Kidney (tissue), 14 donors: ENCODE data around the gene ARL8A. TPM values are rescaled to one million over a fixed set of nuclear protein-coding genes. Genes with fewer than 3 reads are reported as not detected.

Source experiments
- DNase-seq, 5 donors: peaks; one replicate each; pipeline ENCODE4 v3.0.0-alpha.2; 2013 to 2020
- FAIRE-seq: peaks from 2 replicates; lab custom pipeline; 2012; peaks lifted over from hg19 to GRCh38; lab: Jason Lieb, UNC
- H3K27ac ChIP-seq, 2 donors: one replicate each; pipeline ENCODE4 v1.7.0; 2013; ENCODE audit warnings: low read depth in 2 of 2, low read length in 2 of 2, inconsistent platforms in 1 of 2
- H3K27me3 ChIP-seq: one replicate; pipeline ENCODE4 v1.7.1; 2013; ENCODE audit warnings: low read length, inconsistent platforms; ENCODE audit not compliant: control insufficient read depth, insufficient read depth
- H3K36me3 ChIP-seq, 3 donors: one replicate each; pipeline versions ENCODE4 v1.7.0 to v1.7.1; 2013; ENCODE audit warnings: low read length in 3 of 3, control low read depth in 1 of 3, inconsistent platforms in 1 of 3; ENCODE audit not compliant: insufficient read depth in 3 of 3, control insufficient read depth in 2 of 3
- H3K4me1 ChIP-seq, 3 donors: one replicate each; pipeline versions ENCODE4 v1.7.0 to v1.7.1; 2013; ENCODE audit warnings: low read length in 3 of 3, inconsistent platforms in 1 of 3, low read depth in 1 of 3; ENCODE audit not compliant: control insufficient read depth in 2 of 3, insufficient read depth in 2 of 3
- H3K4me3 ChIP-seq, 3 donors: one replicate each; pipeline versions ENCODE4 v1.7.0 to v1.8.1; 2013; ENCODE audit warnings: low read length in 3 of 3, control low read depth in 1 of 3, inconsistent platforms in 1 of 3
- H3K9ac ChIP-seq, 3 donors: one replicate each; pipeline versions ENCODE4 v1.7.0 to v1.7.1; 2013; ENCODE audit warnings: low read length in 3 of 3, control low read depth in 1 of 3, inconsistent platforms in 1 of 3
- H3K9me3 ChIP-seq, 3 donors: one replicate each; pipeline versions ENCODE4 v1.7.0 to v1.7.1; 2013; ENCODE audit warnings: low read length in 3 of 3, control low read depth in 1 of 3, inconsistent platforms in 1 of 3; ENCODE audit not compliant: control insufficient read depth in 2 of 3, insufficient read depth in 1 of 3
- CTCF ChIP-seq: IDR thresholded peaks from 3 replicates; pipeline ENCODE4 v1.5.1; 2012; ENCODE audit warnings: mild to moderate bottlenecking, moderate library complexity, borderline replicate concordance; ENCODE audit not compliant: insufficient read depth; ENCODE audit errors: extremely low read depth
- intact Hi-C: fragments of 100-400 bp; cut with DNase I; formaldehyde crosslinking; loops from one replicate; pipeline ENCODE4 v1.11.1; 2022
- polyA plus RNA-seq: library from polyadenylated mRNA; stranded (reverse); fragments of 350-450 nt; fragmentation: Illumina TruSeq; extraction: RNeasy Lipid Tissue Mini Kit (QIAGEN cat#74804); gene quantifications from one replicate; pipeline ENCODE4 v1.2.3, GENCODE V29; 2014; ENCODE audit warnings: low read depth, low replicate concordance; ENCODE audit not compliant: insufficient read depth
- total RNA-seq: library from RNA; stranded (reverse); fragmentation: NEBNext Ultra II Directional; extraction: Animal tissue kit (Norgen Biotek cat#: 25700); gene quantifications from one replicate; pipeline ENCODE4 v1.2.1, GENCODE V29; 2021
- donor health status: control.
- donor health status: control.
- donor health status: control.
- donor health status: control.
- donor health status: control.
- donor health status: DM: yes; HTN: yes; CAD: no.
- donor health status: Normal renal cell carcinoma (clear cell type).

ARL8A gene
- total and polyA plus RNA-seq, 2 donors from 2014 or later: 60.8 to 72.2 TPM

GRCh38 chr1:202131956-202132821, 12.3 kb downstream of the ARL8A start:
- H3K27ac ChIP-seq: peak overlapping the region; percentile 87 to 89
- peak in 3 of 5 donors; percentile 58 to 92 (median 61) for DNase-seq
- peaks cover 5 to 25% (median 11%) of the 10 kb centered on the region in 3 donors for H3K36me3 ChIP-seq
- intact Hi-C loops: loop anchor here (5.0 kb wide), 1 partner anchor 130 kb away; no protein-coding TSS in a partner anchor
- FAIRE-seq: no peak
- TF ChIP-seq CTCF: no peak
- peak overlapping the region in 1 of 3 donors; percentile 25 for H3K4me3 ChIP-seq
- no peaks in the 10 kb centered on the region for H3K27me3 ChIP-seq
- H3K4me1 ChIP-seq: peaks cover 0 to 17% (median 17%) of the 10 kb centered on the region in 3 donors
- peak overlapping the region in 1 of 3 donors; percentile 75 for H3K9ac ChIP-seq
- H3K9me3 ChIP-seq: no peaks in the 10 kb centered on the region

DNA sequence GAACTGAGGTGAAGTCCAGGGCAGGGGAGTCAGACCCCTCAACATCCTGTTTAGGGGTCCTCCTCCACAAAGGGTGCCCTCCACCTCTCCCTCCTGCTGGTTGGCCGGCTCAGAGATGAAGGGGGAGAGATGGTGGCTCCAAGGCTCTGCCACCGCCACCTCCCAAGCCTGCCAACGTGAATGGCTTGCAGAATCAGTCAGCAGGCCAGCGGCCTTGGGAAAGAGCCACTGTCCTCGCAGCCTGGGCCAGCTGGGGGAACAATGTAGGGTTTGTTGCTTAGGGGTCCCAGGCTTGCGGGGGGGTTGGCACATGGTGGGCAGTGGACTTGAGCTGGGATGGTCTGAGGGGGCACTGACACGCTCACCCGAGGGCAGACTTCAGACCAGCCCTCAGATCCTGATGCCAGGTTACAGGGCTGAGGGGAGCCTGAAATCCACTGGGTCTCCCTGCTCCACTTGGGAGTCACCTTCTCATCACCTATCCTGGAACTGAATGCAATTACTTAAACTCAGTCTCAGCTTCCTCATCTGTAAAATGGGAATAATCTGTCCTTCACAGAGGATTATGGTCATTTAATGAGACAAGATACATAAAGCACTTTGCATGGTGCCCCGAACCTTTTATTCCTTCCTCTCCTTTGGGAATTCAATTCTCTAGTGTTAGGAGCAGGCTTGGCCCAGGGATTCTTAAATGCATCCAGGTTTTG, 13.6 kb downstream of the ARL8A start:
- Histone ChIP-seq H3K9me3 (no peaks in the 10 kb centered on the region), H3K36me3 (peaks cover 5 to 25% (median 10%) of the 10 kb centered on the region in 3 donors), H3K27ac (no peak overlapping the region), H3K4me1 (peaks cover 0 to 17% (median 17%) of the 10 kb centered on the region in 3 donors), H3K4me3 (no peak overlapping the region), H3K27me3 (no peaks in the 10 kb centered on the region), H3K9ac (no peak overlapping the region)
- FAIRE-seq (no peak), DNase-seq (peak in 1 of 5 donors; percentile 61)
- TF ChIP-seq CTCF: no peak
- intact Hi-C loops: loop anchor here (5.0 kb wide), 1 partner anchor 129 kb away; no protein-coding TSS in a partner anchor

GRCh38 chr1:202130297-202130721, 14.2 kb downstream of the ARL8A start:
- H3K4me1 ChIP-seq: peaks cover 0 to 17% (median 17%) of the 10 kb centered on the region in 3 donors
- no peak overlapping the region for H3K27ac ChIP-seq
- intact Hi-C loops: loop anchor here (5.0 kb wide), 1 partner anchor 128 kb away; no protein-coding TSS in a partner anchor

More at GRCh38 chr1:202130297-202130721, 14.2 kb downstream of the ARL8A start:
- FAIRE-seq (no peak), DNase-seq (peak in 3 of 5 donors; percentile 48 to 67 (median 64))
- TF ChIP-seq CTCF: no peak
- Histone ChIP-seq H3K9ac (no peak overlapping the region), H3K27me3 (no peaks in the 10 kb centered on the region), H3K9me3 (no peaks in the 10 kb centered on the region), H3K4me3 (no peak overlapping the region), H3K36me3 (peaks cover 3 to 19% (median 4%) of the 10 kb centered on the region in 3 donors)
